GM06990 (cell line): ENCODE data around the gene UBR1.
"Not testable (repeated sequence)": the region's sequence is repeated elsewhere in the genome, so short reads cannot be mapped to it uniquely, and the experiment has no call there.

Experiments
- DNase-seq: peaks from one replicate; pipeline ENCODE4 v3.0.0-alpha.2; 2011; ENCODE audit not compliant: insufficient read length; ENCODE audit errors: extremely low read depth
- H3K27me3 ChIP-seq: replicated peaks from 2 replicates; pipeline ENCODE4 v1.6.0; 2011; ENCODE audit warnings: low read length; ENCODE audit not compliant: control insufficient read depth, insufficient read depth
- H3K36me3 ChIP-seq: 2 replicates; pipeline ENCODE4 v1.5.1; 2011; ENCODE audit warnings: low read length; ENCODE audit not compliant: control insufficient read depth, insufficient read depth
- H3K4me3 ChIP-seq: replicated peaks from 2 replicates; pipeline ENCODE4 v1.5.1; 2011; ENCODE audit warnings: low read depth, mild to moderate bottlenecking, control low read depth, low read length
- TF ChIP-seq, protein P1 (sequence below): IDR thresholded peaks from 2 replicates; pipeline ENCODE4 v1.5.1; 2011; ENCODE audit warnings: low read length, control low read depth, mild to moderate bottlenecking, inconsistent platforms; ENCODE audit not compliant: insufficient read depth, poor library complexity, severe bottlenecking

The UBR1 gene

DNA sequence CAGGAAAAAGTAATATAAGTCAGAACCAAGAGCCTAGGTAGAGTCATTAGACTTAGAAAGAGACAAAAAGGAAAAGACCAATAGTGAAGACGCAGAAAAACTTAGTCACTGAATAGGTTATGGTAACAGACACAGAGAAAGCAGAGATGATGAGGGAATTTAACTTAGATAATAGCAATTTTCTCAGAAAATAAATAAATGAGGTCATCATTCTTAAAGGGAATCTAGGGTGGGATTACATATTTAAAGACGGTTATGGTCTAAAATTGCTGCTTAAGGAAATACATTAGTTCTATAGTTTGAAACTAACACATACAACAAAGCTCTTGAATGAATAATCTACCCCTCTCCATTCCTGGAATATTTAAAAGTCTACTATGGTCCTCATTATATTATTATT, 59.4 kb downstream of the UBR1 start:
- no peaks in the 10 kb centered on the region for H3K27me3 ChIP-seq
- peaks cover 2% of the 10 kb centered on the region for H3K36me3 ChIP-seq
- TF ChIP-seq, protein P1, sequence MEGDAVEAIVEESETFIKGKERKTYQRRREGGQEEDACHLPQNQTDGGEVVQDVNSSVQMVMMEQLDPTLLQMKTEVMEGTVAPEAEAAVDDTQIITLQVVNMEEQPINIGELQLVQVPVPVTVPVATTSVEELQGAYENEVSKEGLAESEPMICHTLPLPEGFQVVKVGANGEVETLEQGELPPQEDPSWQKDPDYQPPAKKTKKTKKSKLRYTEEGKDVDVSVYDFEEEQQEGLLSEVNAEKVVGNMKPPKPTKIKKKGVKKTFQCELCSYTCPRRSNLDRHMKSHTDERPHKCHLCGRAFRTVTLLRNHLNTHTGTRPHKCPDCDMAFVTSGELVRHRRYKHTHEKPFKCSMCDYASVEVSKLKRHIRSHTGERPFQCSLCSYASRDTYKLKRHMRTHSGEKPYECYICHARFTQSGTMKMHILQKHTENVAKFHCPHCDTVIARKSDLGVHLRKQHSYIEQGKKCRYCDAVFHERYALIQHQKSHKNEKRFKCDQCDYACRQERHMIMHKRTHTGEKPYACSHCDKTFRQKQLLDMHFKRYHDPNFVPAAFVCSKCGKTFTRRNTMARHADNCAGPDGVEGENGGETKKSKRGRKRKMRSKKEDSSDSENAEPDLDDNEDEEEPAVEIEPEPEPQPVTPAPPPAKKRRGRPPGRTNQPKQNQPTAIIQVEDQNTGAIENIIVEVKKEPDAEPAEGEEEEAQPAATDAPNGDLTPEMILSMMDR: no peak
- no peak overlapping the region for H3K4me3 ChIP-seq
- DNase-seq: no peak

DNA sequence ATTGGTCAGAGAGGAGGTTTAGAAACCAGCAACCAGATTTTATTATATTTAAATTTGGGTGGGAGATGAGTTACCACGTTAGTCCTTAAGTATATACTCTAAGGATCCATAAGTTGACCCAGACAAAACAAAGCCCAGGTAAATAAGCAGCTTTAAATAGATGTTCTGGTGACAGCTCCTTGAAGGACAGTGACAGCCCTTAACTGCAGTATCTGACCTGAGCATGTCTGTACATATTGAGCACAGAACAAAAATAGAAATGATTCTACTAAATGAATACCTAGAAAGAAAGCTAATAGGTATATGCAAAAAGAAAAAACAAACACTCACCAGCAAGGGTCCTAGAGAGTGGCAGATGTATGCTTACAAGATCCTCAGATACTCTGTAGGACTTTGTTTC, 63.0 kb downstream of the UBR1 start:
- Histone ChIP-seq H3K36me3 (peaks cover 2% of the 10 kb centered on the region), H3K4me3 (no peak overlapping the region), H3K27me3 (no peaks in the 10 kb centered on the region)
- TF ChIP-seq, protein P1: no peak
- no peak for DNase-seq

DNA sequence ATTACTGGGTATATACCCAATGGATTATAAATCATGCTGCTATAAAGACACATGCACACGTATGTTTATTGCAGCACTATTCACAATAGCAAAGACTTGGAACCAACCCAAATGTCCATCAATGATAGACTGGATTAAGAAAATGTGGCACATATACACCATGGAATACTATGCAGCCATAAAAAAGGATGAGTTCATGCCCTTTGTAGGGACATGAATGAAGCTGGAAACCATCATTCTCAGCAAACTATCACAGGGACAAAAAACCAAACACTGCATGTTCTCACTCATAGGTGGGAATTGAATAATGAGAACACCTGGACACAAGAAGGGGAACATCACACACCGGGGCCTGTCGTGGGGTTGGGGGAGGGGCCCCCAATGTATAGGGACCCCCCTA, 64.8 kb downstream of the UBR1 start:
- not testable (repeated sequence) for H3K27me3 ChIP-seq, H3K36me3 ChIP-seq, DNase-seq

DNA sequence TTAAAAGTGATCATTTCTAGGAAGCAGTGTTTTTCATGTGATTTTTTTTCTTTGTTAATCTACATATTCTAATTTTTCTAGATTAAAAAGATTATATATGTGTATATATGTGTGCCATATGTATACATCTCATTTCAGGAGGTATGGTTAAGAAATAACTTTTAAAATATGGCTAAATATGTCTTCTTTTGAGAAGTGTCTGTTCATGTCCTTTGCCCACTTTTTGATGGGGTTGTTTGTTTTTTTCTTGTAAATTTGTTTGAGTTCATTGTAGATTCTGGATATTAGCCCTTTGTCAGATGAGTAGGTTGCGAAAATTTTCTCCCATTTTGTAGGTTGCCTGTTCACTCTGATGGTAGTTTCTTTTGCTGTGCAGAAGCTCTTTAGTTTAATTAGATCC, 70.6 kb downstream of the UBR1 start:
- not testable (repeated sequence) for H3K27me3 ChIP-seq, H3K4me3 ChIP-seq, DNase-seq, H3K36me3 ChIP-seq

More for the DNA sequence above, 64.8 kb downstream of the UBR1 start:
- not testable (repeated sequence) for H3K4me3 ChIP-seq

DNA sequence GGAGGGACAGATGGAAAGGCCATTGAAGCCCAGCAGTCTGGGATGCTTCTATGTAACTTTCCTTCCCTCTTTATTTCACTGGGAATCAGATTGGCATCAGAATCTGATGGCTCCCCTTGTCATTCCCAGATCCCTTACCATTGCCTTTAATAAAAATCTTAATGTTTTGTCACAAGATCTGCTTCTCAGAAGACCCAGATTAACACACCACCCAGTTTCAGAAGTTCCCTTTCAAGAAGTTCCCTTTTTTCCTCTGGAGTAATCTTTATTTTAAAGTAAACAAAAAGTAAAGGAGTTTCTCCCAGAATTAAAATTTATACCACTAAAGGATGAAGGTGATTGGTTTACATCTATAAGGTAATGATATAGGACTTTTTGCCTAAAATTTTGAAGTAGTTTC, 76.4 kb downstream of the UBR1 start:
- Histone ChIP-seq H3K4me3 (no peak overlapping the region), H3K27me3 (no peaks in the 10 kb centered on the region), H3K36me3 (peaks cover 3% of the 10 kb centered on the region)
- TF ChIP-seq, protein P1: no peak
- DNase-seq: no peak

DNA sequence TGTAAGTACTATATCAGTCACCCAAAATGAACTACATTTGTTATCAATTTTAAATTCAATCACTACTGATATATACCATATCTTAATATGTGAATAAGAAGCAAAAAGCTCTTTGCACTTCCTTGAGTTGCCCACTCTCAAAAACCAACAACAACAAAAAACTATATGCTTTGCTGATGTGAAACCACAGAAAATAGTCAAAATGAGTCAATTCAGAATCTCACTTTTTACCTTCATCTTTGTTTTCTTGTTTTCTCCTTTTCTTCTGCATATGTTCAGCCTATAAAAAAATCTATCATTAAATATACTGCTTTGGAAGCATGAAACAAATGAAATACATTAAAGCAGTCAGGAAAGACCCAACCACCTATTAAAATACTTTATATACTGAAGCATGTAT, 80.7 kb downstream of the UBR1 start:
- TF ChIP-seq, protein P1: no peak
- Histone ChIP-seq H3K27me3 (no peaks in the 10 kb centered on the region), H3K4me3 (no peak overlapping the region), H3K36me3 (peaks cover 3% of the 10 kb centered on the region)
- DNase-seq: no peak

DNA sequence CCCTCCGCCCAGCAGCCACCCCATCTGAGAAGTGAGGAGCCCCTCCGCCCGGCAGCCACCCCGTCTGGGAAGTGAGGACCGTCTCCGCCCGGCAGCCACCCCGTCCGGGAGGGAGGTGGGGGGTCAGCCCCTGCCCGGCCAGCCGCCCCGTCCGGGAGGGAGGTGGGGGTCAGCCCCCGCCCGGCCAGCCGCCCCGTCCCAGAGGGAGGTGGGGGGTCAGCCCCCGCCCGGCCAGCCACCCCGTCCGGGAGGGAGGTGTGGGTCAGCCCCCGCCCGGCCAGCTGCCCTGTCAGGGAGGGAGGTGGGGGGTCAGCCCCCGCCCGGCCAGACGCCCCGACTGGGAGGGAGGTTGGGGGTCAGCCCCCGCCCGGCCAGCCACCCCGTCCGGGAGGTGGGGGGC, 91.2 kb downstream of the UBR1 start:
- H3K36me3 ChIP-seq, H3K4me3 ChIP-seq, DNase-seq, H3K27me3 ChIP-seq: not testable (repeated sequence)
